Anterior cingulate cortex (tissue), 58 donors: Measurements from ENCODE around the gene PLEKHO1.
A peak's percentile ranks its signal among the peaks of the same experiment; 100 is the strongest.

Experiments
- DNase-seq, 58 donors: peaks; one replicate each; lab custom pipeline; 2025; lab: John Stamatoyannopoulos, UW

The PLEKHO1 gene

GRCh38 chr1:150148837-150149270, 862 bp upstream of the PLEKHO1 start:
- DNase-seq, result peak in 2 of 58 donors; percentile 18 to 43

- peak in 4 of 58 donors; percentile 14 to 50 (median 26) for DNase-seq
These were observed 661 bp downstream of the PLEKHO1 start for GRCh38 chr1:150150133-150151021.

- no peak for DNase-seq
These were observed 1.8 kb downstream of the PLEKHO1 start for GRCh38 chr1:150151291-150152181.

- no peak for DNase-seq
These were observed 2.4 kb downstream of the PLEKHO1 start for GRCh38 chr1:150152182-150152536.

GRCh38 chr1:150152772-150153456, 3.2 kb downstream of the PLEKHO1 start:
- no peak for DNase-seq

GRCh38 chr1:150154143-150154542, 4.4 kb downstream of the PLEKHO1 start:
- DNase-seq, result no peak

- DNase-seq, result no peak
These were observed 5.8 kb downstream of the PLEKHO1 start for GRCh38 chr1:150155413-150156071.

- no peak for DNase-seq
These were observed 7.3 kb downstream of the PLEKHO1 start for GRCh38 chr1:150156868-150157603.

- peak in 4 of 58 donors; percentile 6 to 25 (median 17) for DNase-seq
These were observed 9.8 kb downstream of the PLEKHO1 start for GRCh38 chr1:150159550-150159949.

- no peak for DNase-seq
These were observed 11.4 kb downstream of the PLEKHO1 start for GRCh38 chr1:150160964-150161621.

GRCh38 chr1:150161747-150162581, 12.2 kb downstream of the PLEKHO1 start:
- DNase-seq, result peak in 3 of 58 donors; percentile 26 to 33 (median 30)

- no peak for DNase-seq
These were observed 12.8 kb downstream of the PLEKHO1 start for GRCh38 chr1:150162582-150162861.

- DNase-seq, result peak in 54 of 58 donors; percentile 21 to 92 (median 76)
These were observed 13.4 kb downstream of the PLEKHO1 start for GRCh38 chr1:150162862-150163706.

- peak in 3 of 58 donors; percentile 12 to 31 (median 20) for DNase-seq
These were observed 14.5 kb downstream of the PLEKHO1 start for GRCh38 chr1:150164224-150164623.

GRCh38 chr1:150164779-150165178, 15.1 kb downstream of the PLEKHO1 start:
- no peak for DNase-seq

GRCh38 chr1:150165622-150166612, 16.2 kb downstream of the PLEKHO1 start:
- peak in 9 of 58 donors; percentile 12 to 36 (median 24) for DNase-seq
